ENCODE data around the gene SBF2. TPM values are rescaled to one million over a fixed set of nuclear protein-coding genes. Genes with fewer than 3 reads are reported as not detected.

Gene SBF2
- total RNA-seq, 2 donors from 2014 or later, result 30.5 to 47.0 TPM

DNA sequence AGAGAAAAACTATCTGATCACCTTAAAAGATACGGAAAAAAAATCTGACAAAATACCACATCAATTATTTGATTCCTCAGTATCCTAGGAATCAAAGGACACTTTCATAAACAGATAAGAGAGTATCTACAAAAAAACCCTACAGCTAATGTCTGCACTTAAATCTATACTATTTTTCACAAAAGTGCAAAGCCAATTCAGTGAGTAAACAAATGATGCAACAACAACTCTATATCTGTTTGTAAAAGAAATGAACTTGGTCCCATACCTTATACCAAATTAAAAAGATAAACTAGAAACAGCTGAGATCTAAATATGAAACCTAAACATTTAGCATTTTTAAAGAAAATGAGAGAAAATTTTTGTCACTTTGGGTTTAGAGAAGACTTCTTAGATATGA, 366.3 kb downstream of the SBF2 start:
- no peak for DNase-seq
- TF ChIP-seq, protein P1, sequence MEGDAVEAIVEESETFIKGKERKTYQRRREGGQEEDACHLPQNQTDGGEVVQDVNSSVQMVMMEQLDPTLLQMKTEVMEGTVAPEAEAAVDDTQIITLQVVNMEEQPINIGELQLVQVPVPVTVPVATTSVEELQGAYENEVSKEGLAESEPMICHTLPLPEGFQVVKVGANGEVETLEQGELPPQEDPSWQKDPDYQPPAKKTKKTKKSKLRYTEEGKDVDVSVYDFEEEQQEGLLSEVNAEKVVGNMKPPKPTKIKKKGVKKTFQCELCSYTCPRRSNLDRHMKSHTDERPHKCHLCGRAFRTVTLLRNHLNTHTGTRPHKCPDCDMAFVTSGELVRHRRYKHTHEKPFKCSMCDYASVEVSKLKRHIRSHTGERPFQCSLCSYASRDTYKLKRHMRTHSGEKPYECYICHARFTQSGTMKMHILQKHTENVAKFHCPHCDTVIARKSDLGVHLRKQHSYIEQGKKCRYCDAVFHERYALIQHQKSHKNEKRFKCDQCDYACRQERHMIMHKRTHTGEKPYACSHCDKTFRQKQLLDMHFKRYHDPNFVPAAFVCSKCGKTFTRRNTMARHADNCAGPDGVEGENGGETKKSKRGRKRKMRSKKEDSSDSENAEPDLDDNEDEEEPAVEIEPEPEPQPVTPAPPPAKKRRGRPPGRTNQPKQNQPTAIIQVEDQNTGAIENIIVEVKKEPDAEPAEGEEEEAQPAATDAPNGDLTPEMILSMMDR (IDR thresholded peaks at IDR 0.05), result no peak
- H3K4me1 ChIP-seq, result no peaks in the 10 kb centered on the region
- no peak overlapping the region for H3K4me3 ChIP-seq
- H3K9me3 ChIP-seq, result no peaks in the 10 kb centered on the region
- H3K9ac ChIP-seq (ENCODE audit: low read depth in 2 of 2, low read length in 2 of 2), result no peak overlapping the region
- intact Hi-C loops (cut with DNase I), result no loop called here
- H3K27me3 ChIP-seq, result no peaks in the 10 kb centered on the region
- no peak overlapping the region for H3K27ac ChIP-seq
- no peaks in the 10 kb centered on the region for H3K36me3 ChIP-seq

GRCh38 chr11:9923280-9923679, 370.7 kb downstream of the SBF2 start:
- intact Hi-C loops (cut with DNase I), result no loop called here
- no peak overlapping the region for H3K4me3 ChIP-seq
- H3K27ac ChIP-seq, result no peak overlapping the region
- no peaks in the 10 kb centered on the region for H3K4me1 ChIP-seq
- no peak for DNase-seq
- no peaks in the 10 kb centered on the region for H3K9me3 ChIP-seq
- TF ChIP-seq, protein P1 (IDR thresholded peaks at IDR 0.05), result no peak
- no peaks in the 10 kb centered on the region for H3K27me3 ChIP-seq
- no peak overlapping the region for H3K9ac ChIP-seq (ENCODE audit: low read depth in 2 of 2, low read length in 2 of 2)
- H3K36me3 ChIP-seq, result no peaks in the 10 kb centered on the region

DNA sequence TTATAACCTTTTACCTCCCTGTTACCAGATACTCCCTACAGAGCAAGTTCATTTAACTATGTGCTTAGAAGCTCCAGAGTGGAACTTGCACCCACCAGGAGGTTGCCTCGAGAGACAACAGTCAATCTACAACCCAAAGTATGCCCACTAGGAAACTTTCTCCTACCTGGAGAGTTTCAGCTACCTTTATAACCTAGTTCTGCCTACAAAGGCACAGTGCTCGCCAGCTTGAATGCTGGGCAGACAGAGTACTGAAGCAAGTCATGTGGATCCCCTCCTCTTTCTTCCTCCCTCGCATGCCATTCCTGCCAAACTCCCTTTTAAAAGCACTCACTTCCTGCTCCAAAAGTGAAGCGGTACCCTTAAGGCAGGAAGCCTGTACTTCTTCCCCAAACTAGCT, 371.2 kb downstream of the SBF2 start:
- no peak for DNase-seq
- Histone ChIP-seq H3K27ac (no peak overlapping the region), H3K4me3 (no peak overlapping the region), H3K9me3 (no peaks in the 10 kb centered on the region), H3K36me3 (no peaks in the 10 kb centered on the region), H3K27me3 (no peaks in the 10 kb centered on the region), H3K4me1 (no peaks in the 10 kb centered on the region), H3K9ac (ENCODE audit: low read depth in 2 of 2, low read length in 2 of 2) (no peak overlapping the region)
- TF ChIP-seq, protein P1 (IDR thresholded peaks at IDR 0.05), result no peak
- intact Hi-C loops (cut with DNase I), result no loop called here

DNA sequence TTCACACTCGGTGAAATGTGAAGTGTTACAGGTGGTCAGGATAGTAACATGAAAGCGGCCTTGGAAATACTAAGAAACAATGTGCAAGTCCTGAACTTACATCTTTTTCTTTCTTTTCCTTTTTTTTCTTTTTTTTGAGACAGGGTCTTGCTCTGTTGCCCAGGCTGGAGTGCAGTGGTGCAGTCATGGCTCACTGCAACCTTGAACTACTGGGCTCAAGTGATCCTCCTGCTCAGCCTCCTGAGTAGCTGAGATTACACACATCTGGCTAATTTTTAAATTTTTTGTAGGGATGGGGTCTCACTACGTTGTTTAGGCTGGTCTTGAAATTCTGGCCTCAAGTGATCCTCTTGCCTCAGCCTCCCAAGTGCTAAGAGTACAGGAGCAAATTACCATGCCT, 377.5 kb downstream of the SBF2 start:
- no peaks in the 10 kb centered on the region for H3K9me3 ChIP-seq
- H3K27ac ChIP-seq, result no peak overlapping the region
- TF ChIP-seq, protein P1 (IDR thresholded peaks at IDR 0.05), result no peak
- no peak for DNase-seq
- no peak overlapping the region for H3K9ac ChIP-seq (ENCODE audit: low read depth in 2 of 2, low read length in 2 of 2)
- intact Hi-C loops (cut with DNase I), result no loop called here
- H3K27me3 ChIP-seq, result no peaks in the 10 kb centered on the region
- no peaks in the 10 kb centered on the region for H3K4me1 ChIP-seq
- no peak overlapping the region for H3K4me3 ChIP-seq
- H3K36me3 ChIP-seq, result no peaks in the 10 kb centered on the region

DNA sequence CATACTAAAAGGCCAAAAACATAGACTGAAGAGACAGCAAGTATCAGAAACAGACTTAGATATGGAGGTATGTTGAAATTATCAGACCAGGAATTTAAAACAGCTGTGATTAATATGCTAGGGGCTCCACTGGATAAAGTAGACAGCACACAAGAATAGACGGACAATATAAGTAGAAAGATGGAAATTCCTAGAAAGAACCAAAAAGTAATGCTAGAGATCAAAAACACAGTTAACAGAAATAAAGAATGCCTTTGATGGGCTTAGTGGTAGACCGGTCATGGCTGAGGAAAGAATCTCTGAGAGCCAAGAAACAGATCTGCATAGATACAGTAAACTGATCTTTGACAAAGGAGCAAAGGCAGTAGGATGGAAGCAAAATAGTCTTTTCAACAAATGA, 380.0 kb downstream of the SBF2 start:
- H3K4me3 ChIP-seq, result no peak overlapping the region
- H3K27me3 ChIP-seq, result no peaks in the 10 kb centered on the region
- H3K9me3 ChIP-seq, result no peaks in the 10 kb centered on the region
- H3K4me1 ChIP-seq, result no peaks in the 10 kb centered on the region
- no peak overlapping the region for H3K9ac ChIP-seq (ENCODE audit: low read depth in 2 of 2, low read length in 2 of 2)
- TF ChIP-seq, protein P1 (IDR thresholded peaks at IDR 0.05), result no peak
- DNase-seq, result no peak
- no peaks in the 10 kb centered on the region for H3K36me3 ChIP-seq
- intact Hi-C loops (cut with DNase I), result no loop called here
- no peak overlapping the region for H3K27ac ChIP-seq

Measured in colonic mucosa (tissue), 4 donors.